SK-N-SH treated with all-trans-retinoic acid at 6 μM for 48 hours (cell line): Measurements from ENCODE around the gene UBR3.

ENCODE experiments used
- ISL1 ChIP-seq: fragments of 250-450 bp; sonication (Bioruptor Pico); IDR thresholded peaks from 2 replicates; pipeline ENCODE4 v2.1.2; 2022; ENCODE audit warnings: mild to moderate bottlenecking, moderate library complexity
- POU6F1 ChIP-seq: fragments of 250-450 bp; sonication (Bioruptor Pico); IDR thresholded peaks from 2 replicates; pipeline ENCODE4 v1.8.0; 2021; ENCODE audit warnings: low read depth, mild to moderate bottlenecking, moderate library complexity, borderline replicate concordance
- RARB ChIP-seq: fragments of 250-450 bp; sonication (Bioruptor Pico); IDR thresholded peaks from 2 replicates; pipeline ENCODE4 v1.8.0; 2021; ENCODE audit warnings: mild to moderate bottlenecking, moderate library complexity
- ZC3H10 ChIP-seq: fragments of 250-450 bp; sonication (Bioruptor Pico); IDR thresholded peaks from 2 replicates; pipeline ENCODE4 v1.5.1; 2021; ENCODE audit warnings: mild to moderate bottlenecking, moderate library complexity
- ZFP30 ChIP-seq: fragments of 450-650 bp; formaldehyde crosslinking; IDR thresholded peaks from 2 replicates; pipeline ENCODE4 v1.5.0; 2022; ENCODE audit warnings: mild to moderate bottlenecking, moderate library complexity

- TF ChIP-seq POU6F1 (CRISPR knock-in tag): no peak
- TF ChIP-seq ZFP30 (CRISPR knock-in tag): no peak
- no peak for TF ChIP-seq ISL1
- TF ChIP-seq RARB (CRISPR knock-in tag): no peak
- no peak for TF ChIP-seq ZC3H10 (CRISPR knock-in tag)
Measured at GRCh38 chr2:169945515-169945914, 118.3 kb downstream of the UBR3 start.
